ENCODE data around the gene COMMD4. TPM values are rescaled to one million over a fixed set of nuclear protein-coding genes. Genes with fewer than 3 reads are reported as not detected.

COMMD4 gene
- total RNA-seq, 2 donors from 2014 or later: 153 to 156 TPM

GRCh38 chr15:75335313-75335704 lies 554 bp upstream of the COMMD4 start:
- Histone ChIP-seq H3K27me3 (ENCODE audit: control insufficient read depth, insufficient read depth, low read length, poor library complexity, severe bottlenecking) (no peaks in the 10 kb centered on the region), H3K27ac (ENCODE audit: low read depth, low read length) (no peak overlapping the region), H3K9ac (ENCODE audit: extremely low read depth, low read length, poor library complexity, severe bottlenecking) (peak overlapping the region; percentile 83), H3K4me3 (ENCODE audit: low read length) (peak overlapping the region; percentile 87), H3K36me3 (ENCODE audit: control insufficient read depth, insufficient read depth, low read length) (peaks cover 13% of the 10 kb centered on the region), H3K4me1 (ENCODE audit: control insufficient read depth, insufficient read depth, low read length) (no peaks in the 10 kb centered on the region), H3K9me3 (ENCODE audit: control insufficient read depth, low read length) (no peaks in the 10 kb centered on the region)
- Mint-ChIP-seq H3K4me1 (peaks cover 14% of the 10 kb centered on the region), H3K36me3 (ENCODE audit: low read depth) (peaks cover 10% of the 10 kb centered on the region), H3K4me3 (peak overlapping the region; percentile 92), H3K27me3 (ENCODE audit: insufficient read depth) (no peaks in the 10 kb centered on the region), H3K9me3 (no peaks in the 10 kb centered on the region), H3K27ac (peak overlapping the region; percentile 98)
- no peak for DNase-seq
- TF ChIP-seq, protein P1, sequence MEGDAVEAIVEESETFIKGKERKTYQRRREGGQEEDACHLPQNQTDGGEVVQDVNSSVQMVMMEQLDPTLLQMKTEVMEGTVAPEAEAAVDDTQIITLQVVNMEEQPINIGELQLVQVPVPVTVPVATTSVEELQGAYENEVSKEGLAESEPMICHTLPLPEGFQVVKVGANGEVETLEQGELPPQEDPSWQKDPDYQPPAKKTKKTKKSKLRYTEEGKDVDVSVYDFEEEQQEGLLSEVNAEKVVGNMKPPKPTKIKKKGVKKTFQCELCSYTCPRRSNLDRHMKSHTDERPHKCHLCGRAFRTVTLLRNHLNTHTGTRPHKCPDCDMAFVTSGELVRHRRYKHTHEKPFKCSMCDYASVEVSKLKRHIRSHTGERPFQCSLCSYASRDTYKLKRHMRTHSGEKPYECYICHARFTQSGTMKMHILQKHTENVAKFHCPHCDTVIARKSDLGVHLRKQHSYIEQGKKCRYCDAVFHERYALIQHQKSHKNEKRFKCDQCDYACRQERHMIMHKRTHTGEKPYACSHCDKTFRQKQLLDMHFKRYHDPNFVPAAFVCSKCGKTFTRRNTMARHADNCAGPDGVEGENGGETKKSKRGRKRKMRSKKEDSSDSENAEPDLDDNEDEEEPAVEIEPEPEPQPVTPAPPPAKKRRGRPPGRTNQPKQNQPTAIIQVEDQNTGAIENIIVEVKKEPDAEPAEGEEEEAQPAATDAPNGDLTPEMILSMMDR (conservative IDR thresholded peaks at IDR 0.05): no peak
- WGBS, 2 experiments (ENCODE audit: insufficient coverage in 1 of 2, insufficient read length in 1 of 2): 22 to 69% methylated on average over 1 to 3 of the region's 3 CpGs

- no peak overlapping the region for H3K27ac Mint-ChIP-seq
- H3K4me3 Mint-ChIP-seq: no peak overlapping the region
- Histone ChIP-seq H3K9ac (ENCODE audit: extremely low read depth, low read length, poor library complexity, severe bottlenecking) (no peak overlapping the region), H3K4me1 (ENCODE audit: control insufficient read depth, insufficient read depth, low read length) (no peaks in the 10 kb centered on the region), H3K9me3 (ENCODE audit: control insufficient read depth, low read length) (no peaks in the 10 kb centered on the region), H3K36me3 (ENCODE audit: control insufficient read depth, insufficient read depth, low read length) (peaks cover 24% of the 10 kb centered on the region), H3K4me3 (ENCODE audit: low read length) (no peak overlapping the region), H3K27me3 (ENCODE audit: control insufficient read depth, insufficient read depth, low read length, poor library complexity, severe bottlenecking) (no peaks in the 10 kb centered on the region), H3K27ac (ENCODE audit: low read depth, low read length) (no peak overlapping the region)
- WGBS, 2 experiments (ENCODE audit: insufficient coverage in 1 of 2, insufficient read length in 1 of 2): 94 to 98% methylated on average over 6 to 11 of the region's 11 CpGs
- H3K36me3 Mint-ChIP-seq (ENCODE audit: low read depth): peaks cover 16% of the 10 kb centered on the region
- no peak for DNase-seq
- TF ChIP-seq, protein P1 (conservative IDR thresholded peaks at IDR 0.05): no peak
- peaks cover 14% of the 10 kb centered on the region for H3K4me1 Mint-ChIP-seq
- H3K9me3 Mint-ChIP-seq: no peaks in the 10 kb centered on the region
- H3K27me3 Mint-ChIP-seq (ENCODE audit: insufficient read depth): no peaks in the 10 kb centered on the region
These were observed 2.9 kb downstream of the COMMD4 start for GRCh38 chr15:75338661-75339240.

DNA sequence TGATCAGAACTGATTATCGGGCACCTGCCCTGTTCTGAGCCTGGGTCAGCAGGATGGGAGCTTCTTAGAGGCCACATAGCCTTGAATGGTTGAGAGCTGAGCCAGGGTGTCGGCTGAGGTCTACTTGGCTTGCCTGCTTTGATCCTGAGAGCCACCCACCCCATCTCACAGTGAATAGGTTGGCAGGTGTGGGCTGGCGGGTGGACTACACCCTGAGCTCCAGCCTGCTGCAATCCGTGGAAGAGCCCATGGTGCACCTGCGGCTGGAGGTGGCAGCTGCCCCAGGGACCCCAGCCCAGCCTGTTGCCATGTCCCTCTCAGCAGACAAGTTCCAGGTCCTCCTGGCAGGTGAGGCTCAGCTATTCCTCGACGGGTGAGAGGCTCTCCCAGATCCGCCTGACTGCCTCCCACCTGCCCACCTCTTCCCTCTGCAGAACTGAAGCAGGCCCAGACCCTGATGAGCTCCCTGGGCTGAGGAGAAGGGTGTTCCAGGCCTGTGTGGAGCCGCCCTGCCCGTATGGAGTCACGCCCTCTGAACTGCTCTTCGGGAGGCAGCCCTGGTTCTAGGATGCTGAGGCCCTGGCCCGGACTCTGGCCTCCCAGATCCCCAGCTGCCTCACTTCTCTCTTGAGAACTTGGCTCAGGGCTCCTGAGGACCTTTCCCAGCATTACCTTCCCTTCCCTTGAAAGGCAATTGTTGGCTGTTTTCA lies 3.8 kb downstream of the COMMD4 start:
- TF ChIP-seq, protein P1 (conservative IDR thresholded peaks at IDR 0.05): no peak
- no peak overlapping the region for H3K9ac ChIP-seq (ENCODE audit: extremely low read depth, low read length, poor library complexity, severe bottlenecking)
- peaks cover 24% of the 10 kb centered on the region for H3K36me3 ChIP-seq (ENCODE audit: control insufficient read depth, insufficient read depth, low read length)
- Mint-ChIP-seq H3K27me3 (ENCODE audit: insufficient read depth) (no peaks in the 10 kb centered on the region), H3K36me3 (ENCODE audit: low read depth) (peaks cover 16% of the 10 kb centered on the region), H3K4me1 (peaks cover 14% of the 10 kb centered on the region), H3K27ac (no peak overlapping the region), H3K9me3 (no peaks in the 10 kb centered on the region), H3K4me3 (no peak overlapping the region)
- WGBS, 2 experiments (ENCODE audit: insufficient coverage in 1 of 2, insufficient read length in 1 of 2): 90 to 93% methylated on average over 7 to 13 of the region's 13 CpGs
- H3K27me3 ChIP-seq (ENCODE audit: control insufficient read depth, insufficient read depth, low read length, poor library complexity, severe bottlenecking): no peaks in the 10 kb centered on the region
- no peak for DNase-seq
- H3K4me3 ChIP-seq (ENCODE audit: low read length): no peak overlapping the region
- no peak overlapping the region for H3K27ac ChIP-seq (ENCODE audit: low read depth, low read length)
- no peaks in the 10 kb centered on the region for H3K9me3 ChIP-seq (ENCODE audit: control insufficient read depth, low read length)
- no peaks in the 10 kb centered on the region for H3K4me1 ChIP-seq (ENCODE audit: control insufficient read depth, insufficient read depth, low read length)
